GM12878 (cell line): ENCODE measurements around the gene BRIX1. TPM values are rescaled to one million over a fixed set of nuclear protein-coding genes. Genes with fewer than 3 reads are reported as not detected.

Experiments used
- ATAC-seq: fragments of 200-7000 bp; cut with Tn5 transposase; 3 replicates; pipeline ENCODE4 v1.9.1; 2020; ENCODE audit warnings: mild to moderate bottlenecking, moderate library complexity
- BruUV-seq: library from RNA; stranded (reverse); fragments of 400-500 nt; replicated peaks from 2 replicates; lab custom pipeline; 2021; lab: Mats Ljungman, UMichigan
- CTCF ChIA-PET: fragments of 300-600 bp; sonication (Branson Sonifier 250); formaldehyde crosslinking; extraction: SDS; loops from one replicate; lab custom pipeline; 2021; ENCODE audit warnings: inconsistent platforms; lab: Yijun Ruan, JAX
- POLR2A ChIA-PET: fragments of 350-600 bp; formaldehyde crosslinking; extraction: SDS; loops from one replicate; lab custom pipeline; 2021; ENCODE audit warnings: inconsistent platforms; lab: Charles Lee
- RAD21 ChIA-PET: fragments of 300-600 bp; sonication (Branson Sonifier 250); formaldehyde crosslinking; loops from one replicate; lab custom pipeline; 2023; ENCODE audit warnings: antibody characterized with exemption; ENCODE audit not compliant: unreplicated experiment; lab: Charles Lee
- SMC1A ChIA-PET: fragments of 300-600 bp; sonication (Branson Sonifier 250); formaldehyde crosslinking; loops from one replicate; lab custom pipeline; 2023; ENCODE audit not compliant: unreplicated experiment, uncharacterized antibody; lab: Charles Lee
- DNase-seq: peaks from one replicate; pipeline ENCODE4 v3.0.0-alpha.2; 2011; ENCODE audit warnings: low read depth, low spot score
- FAIRE-seq: peaks from 3 replicates; lab custom pipeline; 2011; peaks lifted over from hg19 to GRCh38; lab: Jason Lieb, UNC
- H2AFZ ChIP-seq: 2 replicates; pipeline ENCODE4 v1.6.0; 2011; ENCODE audit warnings: low read depth, low read length, control low read depth; ENCODE audit not compliant: control insufficient read depth
- H3K27ac ChIP-seq: 2 replicates; pipeline ENCODE4 v1.5.1; 2011; ENCODE audit warnings: control low read depth; ENCODE audit not compliant: control insufficient read depth, insufficient read depth
- H3K27me3 ChIP-seq, 2 experiments: replicated peaks in 1 of 2; 2 replicates each; pipeline versions ENCODE4 v1.6.0 to v1.6.1; 2011; ENCODE audit warnings: low read length in 1 of 2; ENCODE audit not compliant: control insufficient read depth in 2 of 2, insufficient read depth in 2 of 2
- H3K36me3 ChIP-seq, 2 experiments: 2 replicates each; pipeline ENCODE4 v1.5.1; 2011; ENCODE audit warnings: low read length in 1 of 2; ENCODE audit not compliant: control insufficient read depth in 2 of 2, insufficient read depth in 2 of 2
- H3K4me1 ChIP-seq: 2 replicates; pipeline ENCODE4 v1.6.1; 2011; ENCODE audit warnings: mild to moderate bottlenecking, low read length, moderate library complexity, mixed read lengths; ENCODE audit not compliant: control insufficient read depth, insufficient read depth
- H3K4me2 ChIP-seq: 2 replicates; pipeline ENCODE4 v1.6.0; 2011; ENCODE audit warnings: control low read depth; ENCODE audit not compliant: control insufficient read depth, insufficient read depth
- H3K4me3 ChIP-seq: fragments of 200-600 bp; sonication (generic); 2 replicates; pipeline ENCODE4 v1.5.1; 2016
- H3K79me2 ChIP-seq: 2 replicates; pipeline ENCODE4 v1.6.0; 2011; ENCODE audit warnings: low read length; ENCODE audit not compliant: control insufficient read depth, insufficient read depth
- H3K9ac ChIP-seq: 2 replicates; pipeline ENCODE4 v1.8.0; 2011; ENCODE audit warnings: low read length, control low read depth, mixed read lengths; ENCODE audit not compliant: control insufficient read depth, insufficient read depth
- H3K9me3 ChIP-seq: replicated peaks from 3 replicates; pipeline ENCODE4 v1.5.1; 2011; ENCODE audit warnings: mild to moderate bottlenecking, low read length; ENCODE audit not compliant: control insufficient read depth, insufficient read depth
- H4K20me1 ChIP-seq: 2 replicates; pipeline ENCODE4 v1.6.0; 2011; ENCODE audit not compliant: control insufficient read depth, insufficient read depth
- BCL3 ChIP-seq: IDR thresholded peaks from 2 replicates; pipeline ENCODE4 v1.6.1; 2011; ENCODE audit warnings: borderline replicate concordance, low read depth, mild to moderate bottlenecking, moderate library complexity, low read length; ENCODE audit not compliant: insufficient read depth, poor library complexity, severe bottlenecking
- CEBPB ChIP-seq, 2 experiments: fragments of 150-350 bp in 1 of 2; IDR thresholded peaks; 2 replicates each; pipeline ENCODE4 v1.6.1; 2012 to 2014; ENCODE audit warnings: low read depth in 2 of 2, low read length in 2 of 2, borderline replicate concordance in 1 of 2, inconsistent platforms in 1 of 2
- SPI1 ChIP-seq: IDR thresholded peaks from 2 replicates; pipeline ENCODE4 v1.6.1; 2011; ENCODE audit warnings: low read depth, mild to moderate bottlenecking, low read length, moderate library complexity, borderline replicate concordance; ENCODE audit not compliant: insufficient read depth
- WGBS: methylation state at CpG from one replicate; pipeline ENCODE4 v1.1.6; 2016; ENCODE audit warnings: low lambda C conversion rate; ENCODE audit not compliant: insufficient replicate concordance, insufficient coverage; ENCODE audit errors: missing lambda C conversion rate; 5-methylcytosine and 5-hydroxymethylcytosine counted together
- in situ Hi-C: fragments of 300-500 bp; cut with MboI; formaldehyde crosslinking; loops from 9 replicates; pipeline ENCODE4 v1.14.3; 2018; ENCODE audit warnings: mixed read lengths
- intact Hi-C: fragments of 100-400 bp; cut with micrococcal nuclease; formaldehyde crosslinking; loops from one replicate; pipeline ENCODE4 v1.14.2; 2022; ENCODE audit not compliant: unreplicated experiment
- polyA plus RNA-seq, 11 experiments: library from polyadenylated mRNA; depleted of rRNA in 4 of 11; unstranded in 6 of 11; stranded (reverse) in 5 of 11; fragments of >200 nt; fragmentation: Nextera tagmentation in 4 of 11; fragmentation: Illumina TruSeq in 1 of 11; extraction: Ambion mirVana in 4 of 11; extraction: Trizol in 1 of 11; gene quantifications; 1 replicate in 1 of 11; 2 replicates in 10 of 11; pipeline versions ENCODE4 v1.2.1 to v1.2.3, GENCODE V29; 2011 to 2016; ENCODE audit warnings: inconsistent platforms in 2 of 11, missing spikeins in 2 of 11, low read depth in 1 of 11
- total RNA-seq, 4 experiments: library from RNA; depleted of rRNA in 3 of 4; stranded (reverse); fragments of >200 nt in 3 of 4; fragmentation: Illumina TruSeq in 1 of 4; extraction: Trizol in 1 of 4; gene quantifications; 2 replicates each; pipeline versions ENCODE4 v1.2.1 to v1.2.3, GENCODE V29; 2013 to 2021

BRIX1 gene
- total and polyA plus RNA-seq, 10 of the 15 experiments (the other 5 are each of a cell fraction or from before 2014, with no cell fraction given), result 48.3 to 119 (median 78.9) TPM

DNA sequence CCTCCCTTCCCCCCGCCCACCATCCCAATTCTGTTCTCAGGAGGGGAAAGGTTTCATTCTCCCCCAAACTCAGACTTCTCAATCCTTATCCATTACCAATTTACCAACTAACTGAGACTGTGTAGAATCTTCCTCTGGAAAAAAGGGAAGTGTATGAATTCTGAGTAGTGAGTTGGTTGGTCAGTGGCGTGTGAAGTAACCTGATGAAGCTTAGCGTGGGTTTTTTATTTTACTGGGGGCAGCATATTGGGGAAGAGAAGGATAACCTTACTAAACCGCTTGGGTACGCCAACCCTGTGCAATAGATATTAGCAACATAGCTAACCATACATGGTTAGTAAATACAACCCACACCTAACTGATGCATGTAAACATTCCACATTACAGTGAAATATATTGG is 12.8 kb downstream of the BRIX1 start:
- no peak for ATAC-seq
- Histone ChIP-seq H3K27ac (no peak overlapping the region), H3K27me3 (no peaks in the 10 kb centered on the region), H3K4me2 (no peak overlapping the region; the same call in 1 of the 2 replicates), H4K20me1 (no peaks in the 10 kb centered on the region), H3K4me3 (no peak overlapping the region), H3K36me3 (peaks cover 0 to 8% of the 10 kb centered on the region in 2 experiments; a peak in 3 of 4 replicates), H2AFZ (no peak overlapping the region), H3K9me3 (no peaks in the 10 kb centered on the region), H3K4me1 (no peaks in the 10 kb centered on the region; the same call in 1 of the 2 replicates), H3K79me2 (peaks cover 30% of the 10 kb centered on the region), H3K9ac (no peak overlapping the region)
- ChIA-PET POLR2A (interaction anchor here (3.3 kb wide), 1 partner anchor 12 kb away, joined by 79 read pairs; the partner anchor contains the start of genes BRIX1 and RAD1), RAD21 (interaction anchor here (2.5 to 2.9 kb wide), 2 partner anchors 12 to 75 kb away, joined by 14 to 50 read pairs; partner anchors contain the start of genes BRIX1 and RAD1), CTCF (interaction anchor here (1.2 to 2.0 kb wide), 3 partner anchors 11 to 75 kb away, joined by 3 to 11 read pairs (median 8); no protein-coding TSS in a partner anchor), SMC1A (interaction anchor here (1.0 to 2.4 kb wide), 2 partner anchors 11 to 13 kb away, joined by 4 to 14 read pairs; partner anchors contain the start of genes BRIX1 and RAD1)
- in situ Hi-C loops, result no loop called here
- TF ChIP-seq SPI1 (peak; percentile 53; the same call in 1 of the 2 replicates), CEBPB (IDR thresholded peaks at IDR 0.05; ENCODE audit: borderline replicate concordance in 1 of 2, low read depth in 2 of 2, low read length in 2 of 2) (no peak), BCL3 (peak; percentile 20)
- WGBS, result 50% methylated on average over 4 of the region's 5 CpGs
- intact Hi-C loops, result loop anchor here (2.0 to 10.0 kb wide), 2 partner anchors 13 to 1227 kb away; partner anchors contain the start of genes BRIX1, LMBRD2, RAD1 and SKP2
- BruUV-seq, result no TSS peak
- no peak for FAIRE-seq
- DNase-seq, result no peak
